Endothelial cell of umbilical vein (primary cell): ENCODE data around the gene F8. TPM values are rescaled to one million over a fixed set of nuclear protein-coding genes. Genes with fewer than 3 reads are reported as not detected.

Experiments
- BruUV-seq: library from RNA; stranded (reverse); fragments of 400-500 nt; replicated peaks from 2 replicates; lab custom pipeline; 2021; lab: Mats Ljungman, UMichigan
- CTCF ChIA-PET: fragments of 300-600, 350-600 bp; sonication (Branson Sonifier 250); formaldehyde crosslinking; loops from one replicate; lab custom pipeline; 2021; ENCODE audit warnings: antibody characterized with exemption, inconsistent platforms; lab: Charles Lee
- POLR2A ChIA-PET: fragments of 300-600, 350-600 bp; sonication (Branson Sonifier 250); formaldehyde crosslinking; loops from one replicate; lab custom pipeline; 2021; ENCODE audit warnings: antibody characterized with exemption, inconsistent platforms; lab: Charles Lee
- DNase-seq: peaks from one replicate; pipeline ENCODE4 v3.0.0-alpha.2; 2011; ENCODE audit warnings: low read depth, low spot score
- FAIRE-seq: peaks from 2 replicates; lab custom pipeline; 2011; peaks lifted over from hg19 to GRCh38; lab: Jason Lieb, UNC
- H2AFZ ChIP-seq: 2 replicates; pipeline ENCODE4 v1.6.0; 2012; ENCODE audit warnings: low read depth, low read length, control low read depth, inconsistent platforms
- H3K27ac ChIP-seq: 2 replicates; pipeline ENCODE4 v1.5.1; 2011; ENCODE audit warnings: low read depth, mild to moderate bottlenecking, control low read depth, low read length, moderate library complexity; ENCODE audit not compliant: insufficient read depth
- H3K27me3 ChIP-seq, 2 experiments: 2 replicates each; pipeline versions ENCODE4 v1.6.0 to v1.6.1; 2011; ENCODE audit warnings: low read length in 2 of 2, mixed read lengths in 1 of 2; ENCODE audit not compliant: control insufficient read depth in 2 of 2, insufficient read depth in 2 of 2
- H3K36me3 ChIP-seq, 2 experiments: 2 replicates in 1 of 2; 3 replicates in 1 of 2; pipeline ENCODE4 v1.5.1; 2011; ENCODE audit warnings: low read length in 2 of 2, mild to moderate bottlenecking in 1 of 2, moderate library complexity in 1 of 2; ENCODE audit not compliant: control insufficient read depth in 2 of 2, insufficient read depth in 2 of 2; ENCODE audit errors: extremely low read depth in 1 of 2
- H3K4me1 ChIP-seq: 3 replicates; pipeline ENCODE4 v1.5.1; 2011; ENCODE audit warnings: mild to moderate bottlenecking, low read length; ENCODE audit not compliant: control insufficient read depth, insufficient read depth; ENCODE audit errors: extremely low read depth
- H3K4me2 ChIP-seq: 2 replicates; pipeline ENCODE4 v1.6.1; 2011; ENCODE audit warnings: low read length, control low read depth, mixed read lengths; ENCODE audit not compliant: insufficient read depth
- H3K4me3 ChIP-seq, 3 experiments: fragments of 200-600 bp in 1 of 3; sonication (generic), shearing (Covaris generic) in 1 of 3; replicated peaks in 1 of 3; 2 replicates each; pipeline ENCODE4 v1.5.1; 2011 to 2016; ENCODE audit warnings: control low read depth in 3 of 3, low read length in 3 of 3, mild to moderate bottlenecking in 2 of 3, inconsistent platforms in 1 of 3, low read depth in 1 of 3, moderate library complexity in 1 of 3; ENCODE audit not compliant: insufficient read depth in 1 of 3
- H3K79me2 ChIP-seq: 2 replicates; pipeline ENCODE4 v1.6.0; 2012; ENCODE audit warnings: low read length, inconsistent platforms; ENCODE audit not compliant: control insufficient read depth, insufficient read depth
- H3K9ac ChIP-seq: replicated peaks from 2 replicates; pipeline ENCODE3; 2011; ENCODE audit warnings: low read length, control low read depth; ENCODE audit not compliant: insufficient read depth; ENCODE audit errors: extremely low read depth
- H3K9me1 ChIP-seq: replicated peaks from 3 replicates; pipeline ENCODE4 v1.6.0; 2011; ENCODE audit warnings: mild to moderate bottlenecking, low read length; ENCODE audit not compliant: control insufficient read depth, insufficient read depth; ENCODE audit errors: extremely low read depth
- H3K9me3 ChIP-seq: replicated peaks from 2 replicates; pipeline ENCODE4 v1.5.1; 2012; ENCODE audit warnings: low read length, inconsistent platforms; ENCODE audit not compliant: control insufficient read depth, insufficient read depth
- H4K20me1 ChIP-seq: replicated peaks from 2 replicates; pipeline ENCODE3; 2011; ENCODE audit warnings: mild to moderate bottlenecking, low read length; ENCODE audit not compliant: control insufficient read depth, insufficient read depth; ENCODE audit errors: extremely low read depth
- EZH2 ChIP-seq: IDR thresholded peaks from 2 replicates; pipeline ENCODE4 v1.6.1; 2012; ENCODE audit warnings: borderline replicate concordance, low read depth, mild to moderate bottlenecking, moderate library complexity, low read length, inconsistent platforms; ENCODE audit not compliant: severe bottlenecking
- FOS ChIP-seq: IDR thresholded peaks from 2 replicates; pipeline ENCODE4 v1.6.1; 2011; ENCODE audit warnings: mild to moderate bottlenecking, low read length, moderate library complexity, borderline replicate concordance; ENCODE audit not compliant: insufficient read depth
- GATA2 ChIP-seq: IDR thresholded peaks from 2 replicates; pipeline ENCODE4 v1.7.0; 2011; ENCODE audit warnings: low read depth, mild to moderate bottlenecking, moderate library complexity, mixed read lengths, low read length; ENCODE audit not compliant: insufficient read length, insufficient read depth
- JUN ChIP-seq: IDR thresholded peaks from 2 replicates; pipeline ENCODE4 v1.6.1; 2011; ENCODE audit warnings: borderline replicate concordance, low read depth; ENCODE audit not compliant: insufficient read length, insufficient read depth
- MAX ChIP-seq: IDR thresholded peaks from 2 replicates; pipeline ENCODE4 v1.6.1; 2011; ENCODE audit not compliant: insufficient read depth, insufficient read length
- MYC ChIP-seq: IDR thresholded peaks from one replicate; pipeline ENCODE4 v1.6.1; 2011; ENCODE audit warnings: mild to moderate bottlenecking, low read depth, low read length
- POLR2A ChIP-seq: IDR thresholded peaks from 2 replicates; pipeline ENCODE4 v1.6.1; 2012; ENCODE audit warnings: low read depth, mild to moderate bottlenecking, control low read depth, low read length
- POLR2AphosphoS5 ChIP-seq: IDR thresholded peaks from 2 replicates; pipeline ENCODE4 v1.6.1; 2012; ENCODE audit warnings: low read depth, mild to moderate bottlenecking, control low read depth, low read length, moderate library complexity; ENCODE audit not compliant: insufficient read depth
- dilution Hi-C: fragments of 300-500 bp; cut with MboI; formaldehyde crosslinking; loops from one replicate; pipeline ENCODE4 v1.15.0; 2019; ENCODE audit warnings: low sequenced_read_pairs; ENCODE audit not compliant: extremely low pct_ligation_motif_present
- intact Hi-C: fragments of 100-400 bp; cut with micrococcal nuclease; formaldehyde crosslinking; loops from one replicate; pipeline ENCODE4 v1.10.0; 2022
- polyA plus RNA-seq, 4 experiments: library from polyadenylated mRNA; depleted of rRNA in 3 of 4; stranded (reverse) in 3 of 4; unstranded in 1 of 4; fragments of >200 nt; gene quantifications; 2 replicates each; pipeline versions ENCODE4 v1.2.1 to v1.2.3, GENCODE V29; 2011 to 2012; ENCODE audit warnings: missing spikeins in 1 of 4
- total RNA-seq: library from RNA; stranded (reverse); gene quantifications from 2 replicates; pipeline ENCODE4 v1.2.3, GENCODE V29; 2021
- TF ChIP-seq, protein P1 (sequence below), 2 donors: IDR thresholded peaks; 1 replicate in 1 of 2; 2 replicates in 1 of 2; pipeline ENCODE4 v1.5.1; 2011; ENCODE audit warnings: low read length in 2 of 2, mild to moderate bottlenecking in 2 of 2, moderate library complexity in 2 of 2, control low read depth in 1 of 2, inconsistent platforms in 1 of 2, low read depth in 1 of 2; ENCODE audit not compliant: insufficient read depth in 1 of 2; ENCODE audit errors: extremely low read depth in 1 of 2

F8 gene
- total and polyA plus RNA-seq, 2 donors (not counting 3 experiments of a cell fraction or from before 2014, with no cell fraction given) = 0.62 to 1.1 TPM

DNA sequence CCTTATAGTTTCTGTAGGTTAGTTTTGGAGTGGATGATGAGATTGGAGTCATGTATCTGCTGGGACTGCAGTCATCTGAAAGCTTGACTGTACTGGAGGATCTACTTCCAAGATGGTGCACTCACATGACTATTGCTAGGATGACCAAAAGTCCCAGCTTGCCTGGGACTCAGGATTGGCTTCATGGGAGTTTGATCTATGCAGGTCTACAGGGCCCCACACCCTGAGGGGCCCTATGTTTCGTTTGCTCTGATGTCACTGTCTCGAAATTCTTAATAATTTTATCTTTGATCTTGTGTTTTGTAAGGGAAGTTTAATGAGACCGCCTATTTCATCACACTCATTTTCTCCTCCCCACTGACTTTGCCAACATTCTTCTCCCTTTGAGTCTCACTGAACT, 188.0 kb downstream of the F8 start, which contains the start of gene SMIM9:
Gene SMIM9 (minus strand): TSS at position 101 of the 400 bp plus-strand sequence. CDS start 3,806 bp downstream, outside the sequence.
- no peak for TF ChIP-seq FOS
- TF ChIP-seq, protein P1, sequence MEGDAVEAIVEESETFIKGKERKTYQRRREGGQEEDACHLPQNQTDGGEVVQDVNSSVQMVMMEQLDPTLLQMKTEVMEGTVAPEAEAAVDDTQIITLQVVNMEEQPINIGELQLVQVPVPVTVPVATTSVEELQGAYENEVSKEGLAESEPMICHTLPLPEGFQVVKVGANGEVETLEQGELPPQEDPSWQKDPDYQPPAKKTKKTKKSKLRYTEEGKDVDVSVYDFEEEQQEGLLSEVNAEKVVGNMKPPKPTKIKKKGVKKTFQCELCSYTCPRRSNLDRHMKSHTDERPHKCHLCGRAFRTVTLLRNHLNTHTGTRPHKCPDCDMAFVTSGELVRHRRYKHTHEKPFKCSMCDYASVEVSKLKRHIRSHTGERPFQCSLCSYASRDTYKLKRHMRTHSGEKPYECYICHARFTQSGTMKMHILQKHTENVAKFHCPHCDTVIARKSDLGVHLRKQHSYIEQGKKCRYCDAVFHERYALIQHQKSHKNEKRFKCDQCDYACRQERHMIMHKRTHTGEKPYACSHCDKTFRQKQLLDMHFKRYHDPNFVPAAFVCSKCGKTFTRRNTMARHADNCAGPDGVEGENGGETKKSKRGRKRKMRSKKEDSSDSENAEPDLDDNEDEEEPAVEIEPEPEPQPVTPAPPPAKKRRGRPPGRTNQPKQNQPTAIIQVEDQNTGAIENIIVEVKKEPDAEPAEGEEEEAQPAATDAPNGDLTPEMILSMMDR (IDR thresholded peaks at IDR 0.05; ENCODE audit: extremely low read depth in 1 of 2, insufficient read depth in 1 of 2, low read depth in 1 of 2, low read length in 2 of 2) = no peak
- TF ChIP-seq EZH2 = no peak
- TF ChIP-seq GATA2 = no peak
- TF ChIP-seq POLR2AphosphoS5 = no peak
- TF ChIP-seq MYC = no peak
- no peak for TF ChIP-seq POLR2A
- TF ChIP-seq MAX = no peak
- no peak for TF ChIP-seq JUN
- no peaks in the 10 kb centered on the region for H3K9me1 ChIP-seq
- intact Hi-C loops (no loop called here), dilution Hi-C loops (no loop called here)
- DNase-seq (no peak), FAIRE-seq (no peak)
- no peak within 1 kb of the TSS for H2AFZ ChIP-seq
- H3K27me3 ChIP-seq = peaks cover 1 to 4% of the 10 kb centered on the region in 2 experiments
- no TSS peak for BruUV-seq
- H3K4me3 ChIP-seq = no peak within 1 kb of the TSS
- no peaks in the 10 kb centered on the region for H3K9me3 ChIP-seq
- H3K9ac ChIP-seq = no peak within 1 kb of the TSS
- no peaks in the 10 kb centered on the region for H3K36me3 ChIP-seq
- no peak within 1 kb of the TSS for H3K4me2 ChIP-seq
- CTCF ChIA-PET = interaction anchor here (0.8 kb wide), 1 partner anchor 86 kb away, joined by 3 read pairs; no protein-coding TSS in a partner anchor
- POLR2A ChIA-PET = no interaction called here
- H4K20me1 ChIP-seq = no peaks in the 10 kb centered on the region
- H3K27ac ChIP-seq = no peak within 1 kb of the TSS
- no peaks in the 10 kb centered on the region for H3K4me1 ChIP-seq
- H3K79me2 ChIP-seq = no peaks in the 10 kb centered on the region
